Stimulated activated naive CD4-positive, alpha-beta T cell treated with Interleukin-2 at 50 U/mL for 16 hours (primary cell): Measurements from ENCODE around the gene TFAP2C.
"Not testable (repeated sequence)": the region's sequence is repeated elsewhere in the genome, so short reads cannot be mapped to it uniquely, and the experiment has no call there.

ENCODE experiments used
- DNase-seq: peaks from one replicate; lab custom pipeline; 2025; lab: John Stamatoyannopoulos, UW

The TFAP2C gene

DNA sequence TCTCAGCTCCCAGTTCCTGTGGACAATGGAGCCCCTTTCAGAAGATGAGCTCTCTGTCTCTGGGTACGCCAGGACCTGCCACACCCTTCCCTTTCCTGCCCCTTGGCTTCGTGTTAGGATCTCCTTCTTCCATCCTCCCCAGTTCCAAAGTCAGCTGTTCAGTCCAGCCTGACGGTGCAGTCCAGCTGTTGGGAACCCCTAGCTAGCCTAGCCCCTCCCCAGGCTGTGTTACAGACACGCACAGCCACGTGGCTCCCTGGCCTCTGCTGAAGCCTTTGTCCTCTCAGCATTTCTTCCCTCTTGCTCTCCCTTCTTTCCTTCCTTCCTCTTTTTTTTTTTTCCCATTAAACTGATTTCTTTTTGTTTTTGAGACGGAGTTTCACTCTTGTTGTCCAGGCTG lies 12.4 kb upstream of the TFAP2C start:
- DNase-seq = no peak

DNA sequence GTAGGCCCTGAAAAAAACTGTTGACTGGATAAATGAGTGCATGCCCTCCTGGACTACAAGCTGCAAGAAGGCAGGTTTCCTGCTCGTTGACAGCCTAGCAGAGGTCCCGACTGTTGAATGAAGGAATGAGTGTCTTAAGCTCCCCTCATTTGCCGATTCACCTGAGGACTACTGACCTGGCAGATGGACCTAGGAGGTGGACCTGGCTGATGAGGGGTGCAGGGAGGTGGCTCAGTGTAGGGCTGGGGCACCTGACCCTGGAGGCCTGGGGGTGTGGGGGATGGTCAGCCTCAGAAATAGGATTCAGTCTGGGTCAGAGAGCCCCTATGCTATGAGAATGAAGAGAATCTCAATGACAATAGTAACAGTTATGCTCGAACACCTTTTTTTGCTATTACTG lies 11.6 kb upstream of the TFAP2C start:
- no peak for DNase-seq

DNA sequence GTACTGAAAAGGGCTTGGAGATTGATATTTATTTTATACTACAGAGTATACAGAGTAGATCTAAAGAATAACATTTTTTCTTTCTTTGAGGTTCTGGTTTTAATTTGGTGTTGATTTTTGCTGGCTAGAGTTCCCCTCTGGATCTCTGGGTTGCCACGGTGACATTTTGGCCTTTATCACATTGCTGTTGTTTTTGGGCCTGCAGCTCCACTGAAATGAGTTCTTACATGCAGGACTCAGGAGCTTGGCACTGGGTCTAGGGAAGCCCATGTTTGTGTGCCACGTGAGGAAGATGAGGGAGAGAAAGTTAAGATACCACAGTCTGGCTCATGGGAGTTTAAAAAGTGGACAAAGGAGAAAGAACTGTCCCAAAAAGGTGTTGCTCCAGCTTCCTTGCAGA lies 7.4 kb upstream of the TFAP2C start:
- DNase-seq = no peak

DNA sequence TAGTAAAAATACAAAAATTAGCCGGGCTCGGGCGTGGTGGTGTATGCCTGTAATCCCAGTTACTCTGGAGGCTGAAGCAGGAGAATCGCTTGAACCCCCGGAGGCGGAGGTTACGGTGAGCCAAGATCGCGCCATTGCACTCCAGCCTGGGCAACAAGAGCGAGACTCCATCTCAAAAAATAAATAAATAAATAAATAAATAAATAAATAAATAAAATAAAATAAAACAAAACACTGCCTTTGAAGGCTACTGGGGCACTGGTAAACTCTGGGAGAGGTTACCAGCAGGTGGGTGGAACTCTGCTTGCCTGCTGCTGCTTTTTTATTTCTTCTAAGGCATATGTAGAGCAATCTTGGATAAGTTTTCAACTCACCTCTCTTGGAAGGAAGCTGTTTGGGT lies 5.2 kb upstream of the TFAP2C start:
- DNase-seq = not testable (repeated sequence)

DNA sequence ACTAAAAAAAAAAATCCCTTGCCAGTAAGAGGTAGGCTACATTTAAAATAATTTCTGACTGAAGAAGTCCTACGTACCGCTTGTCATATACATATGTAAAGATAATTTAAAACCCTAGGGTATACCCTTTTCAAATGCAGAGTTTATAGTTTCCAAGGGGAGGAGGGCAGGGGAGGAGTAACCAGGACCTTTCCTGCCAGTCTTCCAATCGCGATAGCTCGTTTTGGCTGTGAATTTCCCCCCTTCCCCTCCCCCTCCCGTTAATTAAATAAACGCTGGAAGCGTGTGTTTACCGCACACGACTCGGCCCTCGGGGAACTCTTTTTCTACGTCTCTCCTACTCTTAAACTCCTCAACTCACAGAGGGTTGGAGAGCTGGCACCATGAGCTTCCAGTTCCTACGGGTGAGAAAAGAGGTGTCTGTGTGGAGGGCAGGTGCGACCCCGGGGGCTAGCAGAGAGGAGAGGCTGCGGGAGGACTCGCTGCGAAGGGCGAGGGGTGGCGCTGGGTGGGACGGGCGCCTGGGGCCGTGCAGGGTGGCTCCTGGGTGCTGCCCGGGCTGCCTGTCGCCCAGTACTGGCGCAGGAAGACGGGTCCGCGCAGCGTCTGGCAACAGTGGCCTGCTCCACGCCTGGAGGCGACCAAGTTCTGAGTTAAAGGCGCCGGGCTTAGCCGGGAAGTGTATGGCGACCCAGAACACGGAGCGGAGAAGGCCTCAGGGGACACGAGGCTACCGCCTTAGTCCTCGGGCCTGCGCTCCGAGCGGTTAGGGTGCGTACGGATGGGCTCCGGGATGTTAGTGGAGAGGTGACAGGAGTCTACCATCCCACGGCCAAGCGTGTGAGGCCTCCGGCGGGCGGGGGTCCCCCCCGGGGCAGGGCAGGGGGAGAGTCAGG lies 4.1 kb upstream of the TFAP2C start:
- no peak for DNase-seq

DNA sequence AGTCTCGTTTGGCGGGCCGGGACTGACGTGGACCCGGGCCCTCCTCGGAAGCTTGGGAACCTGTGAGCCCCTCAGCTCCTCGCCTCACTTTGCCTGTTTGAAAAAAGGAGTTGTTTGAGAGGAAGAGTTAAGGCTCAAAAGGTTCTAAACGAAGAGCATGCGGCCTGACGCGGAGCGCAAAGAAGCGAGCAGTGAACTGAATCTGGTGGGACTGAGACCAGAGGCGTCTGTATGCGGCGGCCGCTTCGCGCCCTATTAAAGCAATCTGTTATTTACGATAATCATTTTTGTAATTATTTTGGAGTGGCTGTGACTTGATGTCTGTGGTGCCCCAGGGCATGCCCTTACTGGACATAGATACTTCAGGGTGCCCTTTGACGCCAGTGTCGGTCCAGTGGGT lies 3.3 kb upstream of the TFAP2C start:
- DNase-seq = no peak

DNA sequence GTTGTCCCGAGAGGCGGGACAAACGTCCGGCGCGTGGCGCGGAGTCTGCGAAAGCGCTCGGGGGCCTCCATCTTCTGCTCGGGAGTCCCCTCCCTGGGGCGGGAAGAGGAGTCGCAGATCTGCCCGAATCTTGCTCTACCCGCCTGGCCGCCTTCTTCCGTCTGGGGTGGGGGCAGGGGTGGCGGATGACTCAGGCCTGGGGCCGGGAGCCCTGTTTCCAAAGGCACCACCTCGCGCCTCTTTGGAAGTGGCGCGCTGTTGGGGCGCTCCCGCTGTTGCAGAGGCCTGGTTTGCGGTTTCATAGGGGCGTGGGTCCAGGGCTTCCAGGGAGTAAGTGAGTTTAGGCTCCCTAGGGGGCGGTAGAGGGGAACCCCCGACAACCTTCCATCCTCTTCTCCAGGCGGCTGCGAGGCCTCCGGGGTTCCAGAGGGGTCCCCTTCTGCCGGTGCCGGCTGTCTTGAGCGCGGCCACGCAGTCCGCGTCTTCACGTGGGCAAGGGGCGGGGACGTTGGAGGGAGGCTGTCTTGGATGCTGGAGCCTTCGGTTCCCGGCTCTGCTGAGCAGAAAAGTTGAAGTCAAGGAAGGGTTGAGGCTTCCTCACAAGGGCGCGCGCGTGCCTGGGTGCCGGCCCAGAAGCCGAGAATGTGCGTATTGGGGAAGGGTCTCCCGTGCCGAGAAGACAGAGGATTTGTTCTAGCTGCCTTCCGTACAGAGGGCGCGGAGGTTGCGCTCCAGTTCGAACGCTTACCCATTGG lies 2.6 kb upstream of the TFAP2C start:
- no peak for DNase-seq

DNA sequence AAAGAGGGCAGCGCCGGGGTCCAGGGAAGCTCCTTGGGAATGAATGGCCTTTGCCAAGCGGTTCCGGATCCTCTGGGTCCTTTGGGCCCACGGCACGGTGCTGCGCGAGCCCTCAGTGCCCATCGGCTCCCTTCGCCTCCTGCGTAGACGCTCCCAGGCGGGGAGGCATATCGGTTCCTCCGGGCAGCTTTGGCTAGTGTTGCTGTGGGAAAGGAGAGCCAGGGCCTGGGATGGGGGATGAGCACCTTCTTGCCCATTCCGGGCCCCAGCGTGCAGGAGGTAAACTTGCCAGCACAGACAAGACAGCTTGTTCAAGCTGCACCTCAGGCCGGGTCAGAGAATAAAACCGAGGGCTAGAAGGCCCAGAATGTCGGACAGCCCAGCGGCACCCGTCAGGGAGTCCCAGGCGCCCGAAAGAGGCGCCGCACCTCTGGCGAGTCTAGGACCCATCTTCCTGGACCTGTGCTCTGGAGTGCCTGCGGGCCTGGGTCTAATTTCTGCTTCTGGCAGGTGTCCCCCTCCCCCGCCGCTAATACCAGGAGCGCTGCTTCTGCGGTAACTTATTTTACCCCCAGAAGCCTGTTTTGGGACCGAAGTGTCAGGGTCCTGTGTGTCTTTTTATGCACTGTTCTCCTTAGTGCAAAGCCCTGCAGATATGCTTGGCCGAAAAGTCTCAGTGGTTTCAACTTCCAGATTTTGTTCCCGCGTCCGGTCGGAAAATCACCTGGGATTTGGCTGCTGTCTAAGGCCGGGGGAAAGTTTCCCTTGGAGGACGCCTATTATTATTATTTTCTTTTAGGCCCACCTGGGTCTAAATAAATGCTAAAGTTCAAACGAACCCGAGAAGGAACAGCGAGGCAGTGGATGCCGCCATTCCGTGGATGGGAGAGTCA lies 1.7 kb upstream of the TFAP2C start:
- no peak for DNase-seq

DNA sequence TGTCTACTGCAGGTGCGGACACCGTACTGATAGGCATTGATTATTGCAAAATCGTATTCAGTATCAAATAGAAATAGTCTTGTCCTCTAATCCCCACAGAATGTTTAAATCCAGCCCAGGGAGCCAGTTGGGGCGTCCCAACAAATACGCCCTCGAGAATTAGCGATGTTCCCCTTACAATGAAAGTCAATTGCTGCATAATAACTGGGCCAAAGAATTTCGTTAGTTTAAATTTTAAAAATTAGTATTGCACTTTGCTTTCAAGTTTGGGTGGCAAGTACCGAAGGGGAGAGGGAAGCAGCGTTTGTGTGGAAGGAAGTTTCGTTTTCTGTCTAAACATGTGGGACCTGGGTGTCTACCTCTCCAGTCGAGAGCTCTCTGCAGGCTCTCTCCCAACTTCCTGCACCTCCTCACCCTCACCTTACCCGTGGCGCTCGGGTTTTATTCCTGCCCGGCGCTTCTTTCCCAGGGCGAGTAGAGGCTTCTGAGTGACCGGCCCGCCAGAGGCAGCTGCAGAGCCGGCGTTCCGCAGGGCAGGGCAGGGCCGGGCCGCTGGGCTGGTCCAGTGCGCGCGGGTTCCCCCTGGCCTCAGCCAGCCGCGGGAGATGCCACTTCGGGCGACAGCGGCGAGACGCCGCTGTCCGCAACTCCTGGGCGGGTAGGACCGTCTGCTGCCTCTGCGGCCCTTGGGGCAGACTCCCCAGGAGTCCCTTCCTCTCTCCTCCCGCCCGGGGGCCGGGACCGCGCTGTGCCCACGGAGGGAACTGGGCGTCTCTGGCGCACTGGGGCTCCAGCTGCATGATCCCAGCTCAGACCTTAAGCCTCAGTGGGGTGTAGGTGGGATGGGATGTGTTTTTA lies 862 bp upstream of the TFAP2C start:
- no peak for DNase-seq

DNA sequence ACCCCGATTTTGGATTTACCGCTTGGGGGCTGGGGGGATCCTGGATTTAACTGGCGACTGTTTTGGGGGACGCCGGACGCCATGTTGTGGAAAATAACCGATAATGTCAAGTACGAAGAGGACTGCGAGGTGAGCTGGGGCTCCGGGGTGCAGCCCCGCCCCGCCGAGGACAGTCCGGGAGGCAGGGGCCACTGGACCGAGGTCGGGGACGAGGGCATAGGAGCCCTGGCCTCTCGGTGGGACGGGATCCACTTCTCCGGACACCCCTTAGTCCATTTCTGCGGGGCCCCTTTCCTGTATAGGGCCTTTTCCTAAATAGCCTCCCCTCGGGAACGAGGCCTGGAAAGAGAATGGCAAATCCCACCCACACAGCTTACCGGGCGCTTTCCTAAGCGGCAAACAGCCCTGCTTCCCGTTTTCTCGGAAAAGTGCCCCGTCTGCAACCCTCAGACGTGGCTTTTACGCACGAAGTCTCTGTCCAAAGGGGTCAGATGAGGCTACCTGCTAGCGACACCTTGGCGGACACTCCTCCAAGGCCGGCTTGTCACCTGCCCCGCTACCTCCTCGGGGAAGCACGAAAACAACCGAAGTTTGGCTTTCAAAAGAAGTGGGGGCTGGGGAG lies 469 bp downstream of the TFAP2C start:
- no peak for DNase-seq

DNA sequence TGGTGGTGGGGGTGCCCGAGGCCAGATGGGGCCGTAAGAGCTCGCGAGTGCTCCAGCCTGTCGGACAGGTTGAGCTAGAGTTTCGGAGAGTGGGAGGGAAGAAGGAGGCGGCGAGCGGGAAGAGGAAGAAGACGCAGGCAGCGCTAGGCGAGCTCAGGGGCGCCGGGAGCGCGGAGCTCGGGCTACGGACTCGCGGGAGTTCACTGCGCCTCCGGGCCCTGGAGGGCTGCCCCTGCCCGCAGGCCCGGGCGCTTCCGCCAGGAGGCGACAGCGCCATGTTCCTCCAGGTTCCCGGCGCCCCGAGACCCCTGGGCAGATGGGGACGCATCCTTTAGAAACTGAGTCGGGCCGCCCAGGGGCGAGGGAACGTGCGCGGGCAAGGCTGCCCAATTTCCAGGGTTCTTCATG lies 984 bp downstream of the TFAP2C start:
- no peak for DNase-seq

DNA sequence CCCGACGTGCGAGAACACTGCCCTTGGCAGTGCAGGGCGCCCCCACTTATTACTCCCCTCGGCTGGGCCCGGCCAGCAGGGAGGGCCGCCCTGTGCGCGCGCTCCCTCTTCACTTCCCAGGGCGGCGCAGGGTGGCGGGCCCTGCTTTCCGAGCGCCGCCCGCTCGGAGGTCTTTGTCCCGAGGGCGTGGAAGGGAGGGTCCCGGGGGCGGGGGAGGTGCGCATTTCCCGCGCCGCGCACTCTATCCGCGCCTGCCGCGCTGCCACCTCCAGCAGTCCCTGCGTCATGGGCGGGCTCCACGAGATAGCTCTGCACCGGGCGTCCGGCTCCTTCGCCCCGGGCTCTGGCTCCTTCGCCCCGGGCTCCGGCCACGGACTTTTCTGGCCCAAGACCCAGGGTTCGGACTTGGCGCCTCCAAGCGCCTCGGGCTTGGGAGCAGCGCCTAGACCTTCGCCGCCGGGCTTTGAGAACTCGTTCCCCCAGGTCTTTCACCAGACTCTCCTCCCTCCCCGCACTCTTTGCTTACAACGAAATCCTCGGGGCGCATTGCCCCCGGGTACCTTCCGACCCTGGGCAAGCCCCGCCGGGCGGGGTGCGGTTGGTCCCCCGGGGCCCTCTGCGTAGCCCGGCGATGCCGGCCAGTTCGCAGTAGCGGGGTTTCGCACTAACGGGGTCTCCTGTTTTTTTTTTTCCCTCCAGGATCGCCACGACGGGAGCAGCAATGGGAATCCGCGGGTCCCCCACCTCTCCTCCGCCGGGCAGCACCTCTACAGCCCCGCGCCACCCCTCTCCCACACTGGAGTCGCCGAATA lies 1.6 kb downstream of the TFAP2C start:
- no peak for DNase-seq

DNA sequence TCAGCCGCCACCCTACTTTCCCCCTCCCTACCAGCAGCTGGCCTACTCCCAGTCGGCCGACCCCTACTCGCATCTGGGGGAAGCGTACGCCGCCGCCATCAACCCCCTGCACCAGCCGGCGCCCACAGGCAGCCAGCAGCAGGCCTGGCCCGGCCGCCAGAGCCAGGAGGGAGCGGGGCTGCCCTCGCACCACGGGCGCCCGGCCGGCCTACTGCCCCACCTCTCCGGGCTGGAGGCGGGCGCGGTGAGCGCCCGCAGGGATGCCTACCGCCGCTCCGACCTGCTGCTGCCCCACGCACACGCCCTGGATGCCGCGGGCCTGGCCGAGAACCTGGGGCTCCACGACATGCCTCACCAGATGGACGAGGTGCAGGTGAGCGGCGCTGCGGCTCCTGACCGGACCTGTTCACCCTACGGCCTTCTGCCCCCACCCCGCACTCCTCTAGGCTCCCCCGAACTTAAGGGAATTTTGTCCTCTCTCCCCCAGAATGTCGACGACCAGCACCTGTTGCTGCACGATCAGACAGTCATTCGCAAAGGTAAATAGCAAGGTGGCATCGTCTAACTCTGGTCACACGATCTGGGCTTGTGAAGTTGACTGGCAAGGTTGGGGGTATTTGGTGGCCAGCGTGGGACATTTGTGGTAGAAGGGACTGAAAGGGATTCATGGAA lies 2.3 kb downstream of the TFAP2C start:
- DNase-seq = no peak

DNA sequence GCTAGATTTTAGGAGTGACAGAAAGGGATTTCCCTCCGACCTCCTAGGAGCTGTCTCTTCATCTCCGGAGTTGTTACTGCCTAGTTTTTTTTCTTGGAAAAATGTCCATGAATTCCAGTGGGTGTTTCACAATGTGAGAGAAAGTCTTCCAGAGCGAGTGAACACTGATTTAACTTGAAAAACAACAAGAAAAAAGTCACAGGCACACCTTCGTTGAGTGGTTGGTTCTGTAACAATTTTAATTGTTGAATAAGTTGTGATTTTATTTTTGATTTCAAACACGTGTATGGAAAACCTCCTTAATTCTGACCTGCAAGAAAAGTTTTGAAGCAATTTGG lies 2.9 kb downstream of the TFAP2C start:
- DNase-seq = no peak

DNA sequence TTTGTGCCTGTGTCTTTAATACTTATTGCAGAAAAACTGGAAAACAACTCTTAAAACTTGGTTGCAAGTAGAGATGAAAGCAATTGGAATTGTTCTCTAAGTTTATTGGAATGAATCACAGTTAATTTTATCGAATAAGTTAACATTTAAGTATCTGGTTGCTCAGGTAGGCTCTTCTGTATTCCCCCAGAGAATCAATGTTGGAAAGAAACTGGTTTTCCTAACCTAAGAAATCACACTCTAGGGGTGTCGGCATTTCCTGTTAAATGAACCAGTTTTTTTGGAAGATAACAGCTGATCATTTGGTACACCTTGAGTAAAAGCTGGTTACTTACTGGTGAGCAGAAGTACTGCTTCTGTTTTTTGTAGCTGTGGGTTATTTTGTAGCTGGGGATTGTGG lies 5.2 kb downstream of the TFAP2C start:
- DNase-seq = no peak

DNA sequence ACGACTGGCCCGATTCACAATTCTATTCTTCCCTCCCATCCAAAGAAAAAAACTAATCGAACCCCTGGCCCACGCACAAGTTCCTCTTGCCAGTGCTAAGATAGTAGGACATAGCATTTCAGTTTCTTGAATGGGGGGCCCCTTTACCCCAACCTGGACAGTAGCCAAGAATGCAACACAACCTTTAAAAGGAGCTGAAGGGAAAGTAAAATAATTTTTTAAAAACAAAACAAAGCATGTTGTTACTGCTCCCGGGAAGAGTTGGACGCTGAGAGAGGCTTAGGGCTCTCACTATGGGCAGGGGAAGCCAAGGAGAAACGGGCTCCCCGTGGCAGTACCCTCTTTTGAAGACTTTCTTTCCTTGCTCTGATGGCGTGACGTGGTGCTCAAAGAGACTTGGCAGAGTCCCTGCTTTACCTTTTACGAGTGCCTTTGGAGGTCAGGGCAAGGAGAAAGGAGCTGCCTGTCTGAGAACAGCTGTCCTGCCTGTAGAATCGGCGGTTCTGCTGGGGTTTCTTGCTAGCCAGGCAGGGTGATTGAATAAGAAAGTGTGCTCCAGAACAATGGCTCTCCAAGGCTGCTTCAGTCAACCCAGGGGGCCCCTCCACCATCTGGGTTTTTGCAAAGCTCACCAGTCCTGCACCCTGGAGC lies 5.8 kb downstream of the TFAP2C start:
- no peak for DNase-seq

DNA sequence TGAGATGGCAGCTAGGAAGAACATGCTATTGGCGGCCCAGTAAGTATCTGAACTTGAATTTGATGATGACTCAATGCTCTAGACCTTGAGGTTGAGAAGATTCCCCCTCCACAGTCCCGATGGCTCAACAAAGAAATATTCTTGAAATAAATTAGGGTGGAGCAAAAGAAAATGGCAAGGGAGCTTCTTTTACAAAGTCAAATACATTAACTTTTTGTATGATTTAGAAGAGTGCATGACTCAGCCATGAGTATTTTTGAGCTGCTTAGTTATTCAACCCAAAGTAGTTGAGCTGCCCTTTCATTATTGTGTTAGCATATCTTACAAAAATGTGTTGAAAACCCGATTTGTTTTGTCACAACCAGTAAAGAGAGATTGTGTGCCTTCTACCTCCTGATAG lies 7.6 kb downstream of the TFAP2C start:
- no peak for DNase-seq

DNA sequence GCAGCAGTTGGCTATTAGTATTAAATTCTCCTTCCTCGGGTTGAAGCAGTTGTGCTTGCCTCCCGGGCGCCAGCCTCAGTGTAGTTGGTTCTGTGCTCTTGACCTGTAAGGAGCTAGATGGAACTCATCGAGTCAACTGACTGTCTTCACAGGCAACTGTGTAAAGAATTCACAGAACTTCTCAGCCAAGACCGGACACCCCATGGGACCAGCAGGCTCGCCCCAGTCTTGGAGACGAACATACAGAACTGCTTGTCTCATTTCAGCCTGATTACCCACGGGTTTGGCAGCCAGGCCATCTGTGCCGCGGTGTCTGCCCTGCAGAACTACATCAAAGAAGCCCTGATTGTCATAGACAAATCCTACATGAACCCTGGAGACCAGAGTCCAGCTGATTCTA lies 8.5 kb downstream of the TFAP2C start:
- no peak for DNase-seq

DNA sequence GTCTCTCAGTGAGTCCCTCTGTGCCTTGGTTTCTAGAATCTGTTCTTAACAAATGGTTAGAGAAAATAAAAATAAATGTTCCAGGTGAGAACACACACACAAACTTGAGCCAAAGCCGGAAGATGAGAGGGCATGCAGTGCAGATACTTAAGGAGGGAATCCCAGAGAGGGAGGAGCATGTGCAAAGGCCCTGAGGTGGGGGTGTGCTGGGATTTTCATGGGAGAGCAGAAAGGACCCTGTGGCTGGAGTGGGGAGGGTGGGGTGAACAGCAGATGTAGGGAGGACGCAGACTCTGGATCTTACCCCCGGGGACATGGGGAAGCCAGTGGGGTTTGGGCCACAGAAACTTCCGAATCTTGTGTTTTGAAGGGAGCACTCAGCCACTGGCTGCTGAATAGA lies 17.5 kb downstream of the TFAP2C start:
- DNase-seq = no peak
